NT2/D1 (cell line): ENCODE measurements around the gene TIMM29.

Experiments used
- SUZ12 ChIP-seq: IDR thresholded peaks from 2 replicates; pipeline ENCODE4 v1.6.1; 2011; ENCODE audit not compliant: insufficient read length, insufficient read depth; ENCODE audit errors: extremely low read depth
- YY1 ChIP-seq: IDR thresholded peaks from 2 replicates; pipeline ENCODE4 v1.6.1; 2011; ENCODE audit not compliant: insufficient read length, insufficient read depth
- ZNF274 ChIP-seq: IDR thresholded peaks from 2 replicates; pipeline ENCODE4 v1.6.1; 2011; ENCODE audit warnings: mild to moderate bottlenecking, low read depth, low read length

GRCh38 chr19:10889880-10890279 lies 38.7 kb upstream of the TIMM29 start:
- TF ChIP-seq ZNF274, result no peak
- no peak for TF ChIP-seq YY1
- TF ChIP-seq SUZ12, result no peak
